ENCODE data around the gene PSMG4. TPM values are rescaled to one million over a fixed set of nuclear protein-coding genes. Genes with fewer than 3 reads are reported as not detected.

The PSMG4 gene
- total and polyA plus RNA-seq, 9 of the 15 experiments (the other 6 are each of a cell fraction or from before 2014, with no cell fraction given): 12.9 to 185 (median 52.0) TPM

DNA sequence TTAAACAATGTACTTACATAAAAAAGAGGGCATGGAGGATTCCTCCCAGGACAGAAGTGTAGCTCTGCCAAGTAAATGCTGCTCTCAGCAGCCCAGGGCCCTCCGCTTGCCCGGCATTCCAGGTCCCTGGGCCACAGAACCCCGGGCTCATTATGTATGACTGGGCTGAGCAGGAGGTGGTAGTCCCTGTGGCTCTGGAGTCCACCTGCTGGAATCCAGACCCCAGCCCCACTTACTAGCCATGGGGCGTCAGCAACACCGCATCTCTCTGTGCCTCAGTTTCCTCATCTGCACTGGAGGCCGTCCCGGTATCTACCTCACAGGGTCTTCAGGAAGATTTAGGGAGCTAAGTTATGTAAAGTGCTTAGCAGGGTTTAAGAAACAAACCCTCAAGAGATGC lies 55.4 kb downstream of the PSMG4 start:
- ChIA-PET CTCF (ENCODE audit: low intra/inter-chr PET ratio) (no interaction called here), POLR2A (interaction anchor here (1.1 to 1.2 kb wide), 2 partner anchors 10 to 22 kb away, joined by 3 read pairs; no protein-coding TSS in a partner anchor)
- in situ Hi-C loops (cut with MboI): no loop called here
- no peak overlapping the region for H2AFZ ChIP-seq (ENCODE audit: low read depth, low read length)
- H3K36me3 ChIP-seq (ENCODE audit: control insufficient read depth, insufficient read depth, low read length): no peaks in the 10 kb centered on the region; the same call in 2 of the 3 replicates
- WGBS (ENCODE audit: insufficient coverage, low coverage, missing lambda C conversion rate): 63% methylated on average over 7 of the region's 7 CpGs
- BruUV-seq (replicated peaks): no TSS peak
- no peak overlapping the region for H3K4me3 ChIP-seq
- ATAC-seq (no peak), FAIRE-seq (no peak), DNase-seq (ENCODE audit: extremely low read depth in 1 of 4, low spot score in 3 of 4) (no peak)
- H3K4me2 ChIP-seq (ENCODE audit: insufficient read depth, low read length): no peak overlapping the region
- no peaks in the 10 kb centered on the region for H3K27me3 ChIP-seq (ENCODE audit: control insufficient read depth in 2 of 2, insufficient read depth in 2 of 2, low read length in 2 of 2)
- peaks cover 0 to 3% of the 10 kb centered on the region in 2 experiments; a peak in 1 of 5 replicates for H3K4me1 ChIP-seq (replicated peaks in 1 of 2; ENCODE audit: control insufficient read depth in 2 of 2, insufficient read depth in 2 of 2, low read length in 2 of 2)
- H3K79me2 ChIP-seq (ENCODE audit: control insufficient read depth, insufficient read depth, low read length): no peaks in the 10 kb centered on the region
- TF ChIP-seq PCBP1 (IDR thresholded peaks at IDR 0.05; ENCODE audit: low read depth, low read length, poor library complexity, severe bottlenecking) (no peak), MYC (IDR thresholded peaks at IDR 0.05; ENCODE audit: low read depth, low read length) (no peak), MYC (CRISPR knock-in tag; IDR thresholded peaks at IDR 0.05; ENCODE audit: borderline replicate concordance, low read depth) (no peak), TAL1 (IDR thresholded peaks at IDR 0.05) (no peak), MEF2D (tag; conservative IDR thresholded peaks at IDR 0.05; ENCODE audit: low read depth) (no peak), MBD2 (IDR thresholded peaks at IDR 0.05; ENCODE audit: borderline replicate concordance, low read depth) (no peak)
- TF ChIP-seq, protein P1, sequence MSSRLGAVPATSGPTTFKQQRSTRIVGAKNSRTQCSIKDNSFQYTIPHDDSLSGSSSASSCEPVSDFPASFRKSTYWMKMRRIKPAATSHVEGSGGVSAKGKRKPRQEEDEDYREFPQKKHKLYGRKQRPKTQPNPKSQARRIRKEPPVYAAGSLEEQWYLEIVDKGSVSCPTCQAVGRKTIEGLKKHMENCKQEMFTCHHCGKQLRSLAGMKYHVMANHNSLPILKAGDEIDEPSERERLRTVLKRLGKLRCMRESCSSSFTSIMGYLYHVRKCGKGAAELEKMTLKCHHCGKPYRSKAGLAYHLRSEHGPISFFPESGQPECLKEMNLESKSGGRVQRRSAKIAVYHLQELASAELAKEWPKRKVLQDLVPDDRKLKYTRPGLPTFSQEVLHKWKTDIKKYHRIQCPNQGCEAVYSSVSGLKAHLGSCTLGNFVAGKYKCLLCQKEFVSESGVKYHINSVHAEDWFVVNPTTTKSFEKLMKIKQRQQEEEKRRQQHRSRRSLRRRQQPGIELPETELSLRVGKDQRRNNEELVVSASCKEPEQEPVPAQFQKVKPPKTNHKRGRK (tag; IDR thresholded peaks at IDR 0.05): no peak
- intact Hi-C loops (cut with micrococcal nuclease): no loop called here
- H3K27ac ChIP-seq (ENCODE audit: extremely low read depth, low read depth, low read length): no peak overlapping the region
- no peaks in the 10 kb centered on the region for H4K20me1 ChIP-seq (replicated peaks; ENCODE audit: control insufficient read depth, insufficient read depth, low read length)
- no peak overlapping the region for H3K9ac ChIP-seq (ENCODE audit: insufficient read depth in 1 of 2, low read depth in 2 of 2, low read length in 2 of 2)
- no peaks in the 10 kb centered on the region for H3K9me3 ChIP-seq (replicated peaks; ENCODE audit: control insufficient read depth, insufficient read depth, low read depth, low read length)
- no peaks in the 10 kb centered on the region for H3K9me1 ChIP-seq (ENCODE audit: control insufficient read depth, insufficient read depth, low read length)
